ENCODE results near the gene MAFF.
"Not testable (repeated sequence)": the region's sequence is repeated elsewhere in the genome, so short reads cannot be mapped to it uniquely, and the experiment has no call there.

The MAFF gene

GRCh38 chr22:38176170-38176741 lies 25.5 kb upstream of the MAFF start:
- ATAC-seq (ENCODE audit: low read depth) (no peak), DNase-seq (ENCODE audit: low spot score) (no peak)
- Histone ChIP-seq H3K4me3 (ENCODE audit: severe bottlenecking) (no peak overlapping the region), H3K9me3 (ENCODE audit: severe bottlenecking) (no peaks in the 10 kb centered on the region), H3K36me3 (ENCODE audit: low read depth) (no peaks in the 10 kb centered on the region), H3K4me1 (ENCODE audit: insufficient read depth, poor library complexity, severe bottlenecking) (peaks cover 51% of the 10 kb centered on the region), H3K27ac (ENCODE audit: poor library complexity, severe bottlenecking) (no peak overlapping the region), H3K27me3 (ENCODE audit: insufficient read depth, poor library complexity, severe bottlenecking) (no peaks in the 10 kb centered on the region)
- no peak for TF ChIP-seq CTCF (IDR thresholded peaks at IDR 0.05; ENCODE audit: poor library complexity, severe bottlenecking)

- no peaks in the 10 kb centered on the region for H3K9me3 ChIP-seq (ENCODE audit: severe bottlenecking)
- H3K4me3 ChIP-seq (ENCODE audit: severe bottlenecking): no peak overlapping the region
- peak overlapping the region; percentile 93 for H3K27ac ChIP-seq (ENCODE audit: poor library complexity, severe bottlenecking)
- no peak for TF ChIP-seq CTCF (IDR thresholded peaks at IDR 0.05; ENCODE audit: poor library complexity, severe bottlenecking)
- H3K4me1 ChIP-seq (ENCODE audit: insufficient read depth, poor library complexity, severe bottlenecking): peaks cover 50% of the 10 kb centered on the region
- DNase-seq (ENCODE audit: low spot score): no peak
- H3K36me3 ChIP-seq (ENCODE audit: low read depth): no peaks in the 10 kb centered on the region
- ATAC-seq (ENCODE audit: low read depth): no peak
- H3K27me3 ChIP-seq (ENCODE audit: insufficient read depth, poor library complexity, severe bottlenecking): no peaks in the 10 kb centered on the region
These were observed 24.8 kb upstream of the MAFF start for GRCh38 chr22:38177044-38177443.

GRCh38 chr22:38177571-38177925 lies 24.2 kb upstream of the MAFF start:
- DNase-seq (ENCODE audit: low spot score); H3K4me3 ChIP-seq (ENCODE audit: severe bottlenecking); H3K36me3 ChIP-seq (ENCODE audit: low read depth); ATAC-seq (ENCODE audit: low read depth); H3K27me3 ChIP-seq (ENCODE audit: insufficient read depth, poor library complexity, severe bottlenecking); H3K9me3 ChIP-seq (ENCODE audit: severe bottlenecking): not testable (repeated sequence)
- Histone ChIP-seq H3K4me1 (ENCODE audit: insufficient read depth, poor library complexity, severe bottlenecking) (peaks cover 49% of the 10 kb centered on the region), H3K27ac (ENCODE audit: poor library complexity, severe bottlenecking) (peak overlapping the region; percentile 93)

- Histone ChIP-seq H3K36me3 (ENCODE audit: low read depth) (no peaks in the 10 kb centered on the region), H3K27me3 (ENCODE audit: insufficient read depth, poor library complexity, severe bottlenecking) (no peaks in the 10 kb centered on the region), H3K4me1 (ENCODE audit: insufficient read depth, poor library complexity, severe bottlenecking) (peaks cover 44% of the 10 kb centered on the region), H3K27ac (ENCODE audit: poor library complexity, severe bottlenecking) (peak overlapping the region; percentile 93), H3K4me3 (ENCODE audit: severe bottlenecking) (no peak overlapping the region), H3K9me3 (ENCODE audit: severe bottlenecking) (no peaks in the 10 kb centered on the region)
- no peak for TF ChIP-seq CTCF (IDR thresholded peaks at IDR 0.05; ENCODE audit: poor library complexity, severe bottlenecking)
- DNase-seq (ENCODE audit: low spot score) (no peak), ATAC-seq (ENCODE audit: low read depth) (peak; percentile 55; the same call in 2 of the 3 replicates)
These were observed 23.7 kb upstream of the MAFF start for GRCh38 chr22:38177926-38178604.

GRCh38 chr22:38178605-38178937 lies 23.2 kb upstream of the MAFF start:
- peak overlapping the region; percentile 93 for H3K27ac ChIP-seq (ENCODE audit: poor library complexity, severe bottlenecking)
- H3K36me3 ChIP-seq (ENCODE audit: low read depth); H3K9me3 ChIP-seq (ENCODE audit: severe bottlenecking); H3K4me3 ChIP-seq (ENCODE audit: severe bottlenecking); ATAC-seq (ENCODE audit: low read depth); DNase-seq (ENCODE audit: low spot score); H3K27me3 ChIP-seq (ENCODE audit: insufficient read depth, poor library complexity, severe bottlenecking): not testable (repeated sequence)
- H3K4me1 ChIP-seq (ENCODE audit: insufficient read depth, poor library complexity, severe bottlenecking): peaks cover 39% of the 10 kb centered on the region

- no peak for ATAC-seq (ENCODE audit: low read depth)
These were observed 20.8 kb upstream of the MAFF start for GRCh38 chr22:38180841-38181452.

More at GRCh38 chr22:38180841-38181452, 20.8 kb upstream of the MAFF start:
- peak overlapping the region; percentile 36 for H3K4me3 ChIP-seq (ENCODE audit: severe bottlenecking)
- peak; percentile 9 for TF ChIP-seq CTCF (IDR thresholded peaks at IDR 0.05; ENCODE audit: poor library complexity, severe bottlenecking)
- no peaks in the 10 kb centered on the region for H3K9me3 ChIP-seq (ENCODE audit: severe bottlenecking)
- peak overlapping the region; percentile 93 for H3K27ac ChIP-seq (ENCODE audit: poor library complexity, severe bottlenecking)
- no peaks in the 10 kb centered on the region for H3K36me3 ChIP-seq (ENCODE audit: low read depth)
- H3K4me1 ChIP-seq (ENCODE audit: insufficient read depth, poor library complexity, severe bottlenecking): peaks cover 39% of the 10 kb centered on the region
- no peaks in the 10 kb centered on the region for H3K27me3 ChIP-seq (ENCODE audit: insufficient read depth, poor library complexity, severe bottlenecking)
- no peak for DNase-seq (ENCODE audit: low spot score)
